LoVo (cell line): ENCODE data around the gene MAP1LC3A.

Experiments used
- DNase-seq: peaks from one replicate; pipeline ENCODE4 v3.0.0-alpha.2; 2016; ENCODE audit warnings: low spot score

MAP1LC3A gene

DNA sequence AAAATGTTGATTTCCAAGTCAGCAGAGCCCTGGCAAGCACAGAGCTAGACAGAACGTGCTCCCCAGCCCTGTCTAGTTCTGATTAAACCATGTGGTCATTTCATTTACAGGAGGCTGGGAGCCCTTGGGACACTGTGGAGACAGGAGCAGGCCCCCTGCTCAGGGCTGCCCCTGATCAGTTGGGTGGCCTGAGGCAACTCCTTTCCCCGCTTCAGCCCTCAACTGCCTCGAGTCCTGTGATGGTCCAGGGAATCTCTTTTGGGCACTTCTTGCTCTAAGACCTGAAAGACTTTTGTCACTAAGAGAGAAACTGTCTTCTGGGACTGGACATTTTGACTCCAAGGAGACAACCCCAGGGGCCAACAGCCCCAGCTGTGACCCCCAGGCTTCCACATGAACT, 28.8 kb upstream of the MAP1LC3A start:
- no peak for DNase-seq

DNA sequence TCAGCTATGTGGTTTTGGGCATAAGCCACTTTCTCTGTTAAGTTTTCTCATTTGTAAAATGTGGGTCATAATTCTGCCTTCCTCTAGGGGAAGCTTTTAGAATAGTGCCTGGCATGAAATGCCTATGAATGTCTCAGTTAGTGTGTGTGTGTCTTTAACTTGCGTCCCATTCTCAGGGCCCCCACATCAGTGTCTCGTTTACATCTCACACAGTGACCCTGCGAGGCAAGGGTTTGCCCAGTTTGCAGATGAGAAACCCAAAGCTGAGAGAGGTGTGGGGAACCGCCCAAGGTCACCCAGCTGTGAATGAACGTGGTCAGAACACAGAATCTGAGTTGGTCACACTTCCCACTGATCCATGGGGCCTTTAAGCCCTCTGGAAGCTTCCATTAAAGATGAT, 28.2 kb upstream of the MAP1LC3A start:
- no peak for DNase-seq

GRCh38 chr20:34531608-34532265, 26.8 kb upstream of the MAP1LC3A start:
- no peak for DNase-seq

DNA sequence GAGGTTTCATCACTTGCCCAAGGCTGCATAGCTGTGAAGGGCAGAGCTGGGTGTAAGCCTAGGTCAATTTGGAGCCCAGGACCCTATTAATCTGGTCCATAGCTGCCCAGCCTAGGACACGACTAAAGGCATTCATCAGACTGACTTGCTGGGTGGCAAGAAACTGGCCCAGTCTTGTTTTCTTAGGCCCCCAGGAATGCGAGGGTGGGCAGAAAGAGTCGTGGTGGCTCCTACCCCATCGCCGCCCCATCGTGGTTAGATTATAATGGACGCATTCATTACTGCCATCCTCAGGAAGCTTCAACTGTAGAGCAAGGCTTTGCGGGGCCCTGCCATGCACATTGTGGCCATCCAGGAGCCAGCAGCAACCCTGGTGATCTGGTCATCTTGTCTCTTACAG, 26.2 kb upstream of the MAP1LC3A start:
- no peak for DNase-seq

DNA sequence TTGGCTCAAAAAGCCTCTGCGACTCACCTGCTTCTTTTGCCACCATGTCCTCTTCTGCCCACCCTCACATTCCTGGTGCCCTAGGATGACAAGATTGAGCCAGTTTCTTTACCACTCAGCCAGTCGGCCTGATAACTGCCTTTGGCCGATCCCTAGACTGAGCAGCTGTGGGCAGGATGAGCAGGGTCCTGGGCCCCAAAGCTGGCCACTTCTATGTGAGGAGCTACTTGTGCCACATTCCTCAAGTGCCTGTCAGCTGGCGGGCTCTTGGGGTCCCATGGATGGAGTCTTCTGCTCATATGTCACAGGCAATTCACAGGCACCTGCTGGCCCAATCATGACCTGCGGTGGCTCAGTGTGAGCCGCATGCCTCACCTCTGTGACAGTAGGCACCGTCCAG, 25.8 kb upstream of the MAP1LC3A start:
- no peak for DNase-seq

DNA sequence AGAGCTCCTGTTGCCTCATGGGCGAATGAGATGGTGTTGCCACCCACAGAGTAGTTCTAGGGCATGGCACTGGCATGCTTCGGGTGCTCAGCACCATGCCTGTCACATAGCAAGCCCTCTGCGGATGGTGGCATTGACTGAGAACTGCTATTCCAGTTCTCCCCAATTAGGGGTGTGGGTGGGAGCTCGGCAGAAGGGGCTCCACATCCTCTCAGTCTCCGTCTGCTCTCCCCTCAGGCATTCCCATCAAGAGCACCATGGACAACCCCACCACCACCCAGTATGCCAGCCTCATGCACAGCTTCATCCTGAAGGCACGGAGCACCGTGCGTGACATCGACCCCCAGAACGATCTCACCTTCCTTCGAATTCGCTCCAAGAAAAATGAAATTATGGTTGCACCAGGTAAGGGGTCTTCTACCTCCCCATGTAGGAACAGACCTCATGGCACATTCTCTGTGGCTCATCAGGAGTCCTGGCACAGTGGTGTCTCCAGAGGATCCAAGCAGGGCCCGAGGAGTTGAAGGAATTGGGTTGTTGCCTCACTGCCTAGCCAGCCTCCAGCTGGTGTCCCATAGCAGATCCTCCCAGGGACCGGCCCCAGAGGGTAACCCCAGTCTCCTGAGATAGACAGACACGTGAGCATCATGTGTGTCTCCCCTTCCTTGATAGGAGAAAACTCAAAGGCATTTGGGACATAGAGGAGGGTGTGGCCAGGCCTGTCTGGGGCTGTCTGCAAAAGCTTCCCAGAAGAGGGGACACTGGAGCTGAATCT, 23.9 kb upstream of the MAP1LC3A start:
- DNase-seq = no peak

- no peak for DNase-seq
Observed at GRCh38 chr20:34535301-34535840, 23.1 kb upstream of the MAP1LC3A start.

DNA sequence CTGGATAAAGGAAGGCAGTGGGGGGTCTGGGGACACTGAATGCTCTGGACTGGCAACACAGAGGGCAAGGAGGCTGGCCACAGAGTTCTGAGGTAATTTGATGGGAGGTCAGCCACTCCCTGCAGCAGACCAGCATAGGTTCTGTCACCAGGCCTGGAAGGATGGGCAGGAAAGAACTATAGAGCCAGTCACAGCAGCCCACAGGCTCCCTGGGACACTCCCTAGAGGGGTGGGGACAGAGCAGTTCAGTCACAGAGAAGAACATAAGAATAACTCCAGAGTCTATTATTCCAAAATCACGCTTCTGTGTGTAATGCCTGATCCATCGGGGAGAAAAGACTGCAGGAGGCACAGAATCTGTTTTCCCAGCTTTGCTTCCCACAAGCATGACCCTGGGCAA, 22.7 kb upstream of the MAP1LC3A start:
- no peak for DNase-seq

- no peak for DNase-seq
Observed at GRCh38 chr20:34536798-34537394, 21.6 kb upstream of the MAP1LC3A start.

DNA sequence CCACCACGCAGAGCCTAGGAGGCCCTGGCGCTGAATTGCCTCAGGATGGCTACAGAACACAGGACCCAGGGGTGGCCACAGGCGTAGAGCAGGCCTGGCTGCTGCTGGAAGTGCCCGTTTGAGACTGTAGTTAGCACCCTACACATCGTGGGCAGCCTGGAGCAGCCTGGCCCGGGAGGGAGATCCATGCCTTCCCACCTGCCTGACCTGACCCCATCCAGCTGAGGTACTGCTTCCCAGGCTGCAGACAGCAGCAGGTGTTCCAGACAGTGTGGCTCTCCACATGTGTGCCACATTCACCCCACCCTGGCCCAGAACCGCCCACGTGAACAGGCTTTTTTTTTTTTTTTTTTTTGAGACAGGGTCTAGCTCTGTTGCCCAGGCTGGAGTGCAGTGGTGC, 20.9 kb upstream of the MAP1LC3A start:
- no peak for DNase-seq

GRCh38 chr20:34538671-34539123, 19.8 kb upstream of the MAP1LC3A start:
- DNase-seq = peak; percentile 40

- no peak for DNase-seq
Observed at GRCh38 chr20:34539756-34540155, 18.8 kb upstream of the MAP1LC3A start.

DNA sequence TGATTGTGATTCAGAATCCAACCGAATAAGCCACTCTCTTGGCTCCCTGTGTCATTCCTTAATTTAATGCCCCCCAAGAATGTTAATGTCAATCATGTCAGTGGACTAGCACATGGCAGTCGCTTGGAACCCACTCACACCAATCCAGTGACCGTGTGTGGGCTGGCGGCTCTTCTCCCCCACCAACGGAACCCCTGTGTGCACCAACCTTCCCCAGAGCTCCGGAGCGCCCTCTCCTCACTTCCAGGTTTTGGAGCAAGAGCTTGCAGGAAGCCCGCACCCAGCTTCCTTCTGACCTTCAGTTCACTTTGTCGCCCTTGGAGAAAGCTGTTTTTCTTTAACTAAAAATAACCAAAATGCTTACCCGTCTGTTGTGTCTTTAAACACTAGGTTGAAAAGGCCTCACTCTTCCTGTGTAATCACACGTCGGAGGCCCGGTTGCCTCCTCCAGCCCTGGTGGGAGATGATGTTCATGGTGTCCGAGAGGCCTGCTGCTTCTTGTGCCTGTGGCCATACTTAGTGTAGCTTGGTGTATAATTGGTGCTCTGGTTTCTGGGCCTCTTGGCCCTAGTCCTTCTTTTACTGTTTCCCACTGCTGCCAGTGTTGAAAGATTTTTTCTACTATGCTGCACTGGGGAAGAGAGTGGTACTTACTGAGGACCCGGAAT, 17.8 kb upstream of the MAP1LC3A start:
- no peak for DNase-seq

DNA sequence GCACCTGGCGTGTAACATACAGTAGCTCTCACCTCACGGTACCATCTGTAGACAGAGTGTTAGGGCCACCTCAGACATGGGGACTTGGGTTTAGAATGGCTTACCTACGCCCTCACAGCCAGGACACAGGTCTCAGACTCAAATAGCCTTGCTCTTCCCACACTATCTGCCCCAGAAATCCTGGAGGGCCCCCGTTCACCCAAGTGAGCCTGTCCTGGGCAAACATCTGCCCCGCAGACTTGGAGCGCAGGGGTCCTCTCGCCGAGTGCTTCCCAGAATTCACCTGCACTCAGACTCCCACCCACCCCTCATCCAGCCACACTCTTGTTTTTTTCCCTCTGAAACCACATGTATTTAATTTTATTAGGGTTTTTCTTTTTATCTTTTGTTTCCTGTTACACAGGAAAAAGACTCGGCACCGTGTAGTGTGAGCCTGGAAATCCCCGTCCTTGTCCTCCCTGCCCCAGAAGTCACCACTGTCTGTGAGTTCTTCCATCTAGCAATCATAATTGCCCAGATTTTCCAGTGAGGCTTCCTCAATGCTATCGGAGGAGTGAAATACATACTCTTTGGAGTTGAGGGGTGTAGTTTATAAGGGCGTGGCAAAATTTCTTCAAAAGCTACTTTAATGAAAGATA, 17.1 kb upstream of the MAP1LC3A start:
- DNase-seq = no peak

DNA sequence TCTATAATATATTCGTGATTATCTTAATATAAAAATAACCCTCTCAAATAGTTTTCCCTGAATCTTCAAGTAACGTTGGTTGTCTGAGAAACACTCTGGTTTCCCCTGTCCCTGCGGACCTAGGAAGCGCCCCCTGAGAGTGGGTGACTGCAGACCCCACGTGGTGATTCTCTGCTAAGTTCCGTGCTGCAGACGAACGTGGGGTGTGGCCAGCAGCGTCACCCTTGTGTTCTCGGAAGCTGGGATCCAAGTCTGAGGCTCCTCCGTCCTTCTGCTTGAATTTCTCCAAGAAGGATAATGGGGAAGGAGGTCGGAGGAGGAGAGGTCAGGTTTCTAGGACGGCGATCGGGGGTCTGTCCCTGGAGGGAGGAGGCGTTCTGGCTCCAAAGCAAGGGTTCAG, 16.6 kb upstream of the MAP1LC3A start:
- no peak for DNase-seq

GRCh38 chr20:34542439-34542838, 16.1 kb upstream of the MAP1LC3A start:
- no peak for DNase-seq

DNA sequence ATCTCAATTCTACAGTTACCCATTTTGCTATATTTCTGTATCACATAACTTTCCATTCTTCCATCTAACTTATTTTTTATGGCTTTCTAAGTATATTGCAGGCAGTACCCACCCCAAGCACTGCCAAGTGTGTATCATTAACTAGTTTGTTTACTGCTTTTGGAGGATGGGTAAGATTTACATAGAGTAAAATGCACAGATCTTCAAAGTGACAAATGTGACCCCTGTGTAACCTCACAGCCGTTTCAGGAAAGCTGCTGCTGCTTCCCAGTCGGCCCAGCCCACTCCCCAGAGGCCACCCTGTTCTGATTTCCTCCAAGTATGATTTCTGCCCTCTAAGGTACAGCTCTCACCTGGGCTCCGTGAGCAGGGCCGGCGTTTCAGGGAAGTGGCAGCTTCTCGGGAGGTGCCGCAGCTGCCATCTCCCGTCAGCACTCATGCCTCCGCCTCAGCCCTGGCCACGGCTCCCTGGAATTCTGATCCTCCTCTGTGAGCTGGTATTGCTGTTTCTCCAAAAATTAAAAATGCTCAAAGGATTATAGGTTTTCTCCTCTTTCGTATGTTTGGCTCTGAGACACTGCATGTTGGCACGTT, 15.0 kb upstream of the MAP1LC3A start:
- DNase-seq = no peak

- no peak for DNase-seq
Observed at GRCh38 chr20:34544109-34544796, 14.3 kb upstream of the MAP1LC3A start.

GRCh38 chr20:34546751-34547181, 11.8 kb upstream of the MAP1LC3A start:
- no peak for DNase-seq

DNA sequence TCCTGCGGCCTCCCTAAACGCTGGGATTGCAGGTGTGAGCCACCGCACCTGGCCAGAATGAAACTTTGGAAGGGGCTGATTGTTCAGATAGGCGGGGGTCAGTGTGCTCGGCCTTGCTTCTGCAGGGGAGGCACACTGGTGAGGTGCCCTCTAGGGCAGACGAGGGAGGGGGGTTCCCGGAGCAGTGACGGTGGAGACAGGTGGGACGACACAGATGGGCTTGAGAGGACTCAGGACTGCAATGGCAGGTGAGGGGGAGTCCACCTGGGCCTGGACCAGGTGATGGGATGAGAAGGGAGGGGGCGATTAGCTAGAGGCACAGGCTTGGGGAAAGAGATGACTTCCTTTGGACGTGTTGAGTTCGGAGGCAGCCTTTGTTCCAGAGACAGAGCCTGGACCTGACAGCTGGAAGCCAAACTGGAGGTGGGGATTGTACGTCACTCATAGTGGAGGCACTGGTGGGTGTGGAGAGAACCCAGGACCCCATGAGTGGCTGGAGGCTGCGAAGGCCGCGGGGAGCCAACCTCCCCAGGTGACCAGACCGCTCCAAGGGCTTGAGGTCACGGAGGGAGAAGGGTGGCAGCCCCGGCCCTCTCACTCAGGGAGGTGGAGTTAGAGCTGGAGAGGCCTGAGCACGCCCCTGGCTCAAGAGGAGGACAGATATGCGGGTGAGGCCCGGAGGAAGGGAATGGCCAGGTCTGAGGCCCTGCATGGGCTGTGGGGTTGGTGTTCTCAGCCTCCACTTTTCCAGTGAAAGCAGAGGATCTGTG, 10.5 kb upstream of the MAP1LC3A start:
- DNase-seq = no peak
